ENCODE measurements around the gene ZSWIM3. TPM values are rescaled to one million over a fixed set of nuclear protein-coding genes. Genes with fewer than 3 reads are reported as not detected.

ZSWIM3 gene
- total and polyA plus RNA-seq, 2 donors (not counting 1 experiment from before 2014, with no cell fraction given), result 3.6 to 7.6 TPM

DNA sequence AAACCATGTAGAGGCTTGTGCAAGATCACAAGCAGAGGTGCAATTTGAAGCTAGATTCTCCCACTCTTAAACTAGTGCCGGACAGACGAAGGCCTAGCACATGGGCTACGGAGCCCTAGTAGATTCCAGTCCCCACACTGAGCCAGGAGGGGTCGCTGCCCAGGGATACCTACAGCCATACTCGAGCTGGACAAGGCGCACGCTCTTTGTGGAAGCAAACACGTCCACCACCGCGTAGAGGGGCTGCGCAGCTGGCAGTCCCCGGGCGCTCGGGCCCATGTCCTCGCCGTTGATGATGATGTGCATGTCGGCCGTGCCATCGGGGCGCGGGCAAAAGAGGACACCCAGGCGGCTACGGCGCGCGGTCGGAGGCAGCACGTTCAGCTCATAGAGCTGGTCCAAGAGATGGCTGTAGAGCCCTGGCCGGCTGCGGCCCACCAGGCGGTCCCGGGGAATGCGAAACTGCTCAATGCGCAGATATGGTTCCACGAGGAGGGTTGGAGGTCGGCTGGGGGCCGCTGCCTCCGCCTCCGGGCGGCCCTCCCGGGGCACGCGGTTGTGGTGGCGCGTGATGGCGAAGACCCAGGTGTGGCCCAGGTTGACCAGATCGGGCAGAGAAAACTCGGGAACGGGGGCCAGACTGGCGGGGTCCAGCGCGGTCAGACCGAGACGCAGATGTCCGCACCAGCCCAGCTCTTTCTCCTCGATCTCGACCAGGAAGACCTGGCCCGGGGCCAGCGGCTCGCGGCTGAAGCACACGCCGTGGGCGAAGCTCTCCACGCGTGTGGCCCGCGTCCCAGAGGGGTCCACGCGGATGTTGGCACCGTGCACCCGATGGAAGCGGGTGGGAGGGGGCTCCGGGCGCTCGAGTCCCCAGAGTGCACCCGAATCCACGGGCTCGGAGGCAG, 32.9 kb downstream of the ZSWIM3 start:
- Histone ChIP-seq H3K79me2 (ENCODE audit: control insufficient read depth, insufficient read depth, low read length) (peaks cover 11% of the 10 kb centered on the region), H3K9me3 (ENCODE audit: control insufficient read depth, insufficient read depth, low read depth, low read length) (no peaks in the 10 kb centered on the region), H3K27ac (ENCODE audit: insufficient read depth, low read length) (peak overlapping the region; percentile 78), H3K36me3 (ENCODE audit: control insufficient read depth, insufficient read depth, low read length) (peaks cover 17% of the 10 kb centered on the region), H4K20me1 (ENCODE audit: control insufficient read depth, extremely low read depth, insufficient read depth, low read length) (no peaks in the 10 kb centered on the region), H3K4me3 (replicated peaks in 1 of 4; ENCODE audit: control extremely low read depth in 1 of 4, insufficient read depth in 1 of 4, low read depth in 3 of 4, low read length in 4 of 4) (peak overlapping the region; percentile 77 to 97 (median 84)), H3K4me2 (ENCODE audit: extremely low read depth, insufficient read depth, low read length) (peak overlapping the region; percentile 96), H2AFZ (ENCODE audit: low read length) (peak overlapping the region; percentile 50), H3K4me1 (ENCODE audit: control insufficient read depth, extremely low read depth, insufficient read depth, low read length) (peaks cover 8% of the 10 kb centered on the region), H3K9ac (ENCODE audit: insufficient read depth, low read length) (peak overlapping the region; percentile 76), H3K27me3 (ENCODE audit: control insufficient read depth, insufficient read depth, low read length) (no peaks in the 10 kb centered on the region)
- peak; percentile 81 to 85 for DNase-seq (ENCODE audit: low read depth in 2 of 2)
- TF ChIP-seq, protein P1, sequence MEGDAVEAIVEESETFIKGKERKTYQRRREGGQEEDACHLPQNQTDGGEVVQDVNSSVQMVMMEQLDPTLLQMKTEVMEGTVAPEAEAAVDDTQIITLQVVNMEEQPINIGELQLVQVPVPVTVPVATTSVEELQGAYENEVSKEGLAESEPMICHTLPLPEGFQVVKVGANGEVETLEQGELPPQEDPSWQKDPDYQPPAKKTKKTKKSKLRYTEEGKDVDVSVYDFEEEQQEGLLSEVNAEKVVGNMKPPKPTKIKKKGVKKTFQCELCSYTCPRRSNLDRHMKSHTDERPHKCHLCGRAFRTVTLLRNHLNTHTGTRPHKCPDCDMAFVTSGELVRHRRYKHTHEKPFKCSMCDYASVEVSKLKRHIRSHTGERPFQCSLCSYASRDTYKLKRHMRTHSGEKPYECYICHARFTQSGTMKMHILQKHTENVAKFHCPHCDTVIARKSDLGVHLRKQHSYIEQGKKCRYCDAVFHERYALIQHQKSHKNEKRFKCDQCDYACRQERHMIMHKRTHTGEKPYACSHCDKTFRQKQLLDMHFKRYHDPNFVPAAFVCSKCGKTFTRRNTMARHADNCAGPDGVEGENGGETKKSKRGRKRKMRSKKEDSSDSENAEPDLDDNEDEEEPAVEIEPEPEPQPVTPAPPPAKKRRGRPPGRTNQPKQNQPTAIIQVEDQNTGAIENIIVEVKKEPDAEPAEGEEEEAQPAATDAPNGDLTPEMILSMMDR (conservative IDR thresholded peaks at IDR 0.05 in 1 of 2, IDR thresholded peaks at IDR 0.05 in 1 of 2; ENCODE audit: low read depth in 1 of 2, low read length in 2 of 2), result peak; percentile 62 to 79
- no peak for TF ChIP-seq EZH2 (IDR thresholded peaks at IDR 0.05; ENCODE audit: low read length, missing control alignments)

GRCh38 chr20:45890985-45891983, 33.9 kb downstream of the ZSWIM3 start, which contains the start of the genes CTSA and NEURL2:
TSS of gene CTSA (plus strand) at chr20:45891335. CDS start at chr20:45891569, 234 bp downstream.
TSS of gene NEURL2 (minus strand) at chr20:45891208. CDS start at chr20:45890991, 217 bp downstream.
- no peaks in the 10 kb centered on the region for H3K9me3 ChIP-seq (ENCODE audit: control insufficient read depth, insufficient read depth, low read depth, low read length)
- peak within 1 kb of the TSS; percentile 78 for H3K27ac ChIP-seq (ENCODE audit: insufficient read depth, low read length)
- peak within 1 kb of the TSS; percentile 96 for H3K4me2 ChIP-seq (ENCODE audit: extremely low read depth, insufficient read depth, low read length)
- H3K27me3 ChIP-seq (ENCODE audit: control insufficient read depth, insufficient read depth, low read length), result no peaks in the 10 kb centered on the region
- H4K20me1 ChIP-seq (ENCODE audit: control insufficient read depth, extremely low read depth, insufficient read depth, low read length), result no peaks in the 10 kb centered on the region
- H3K79me2 ChIP-seq (ENCODE audit: control insufficient read depth, insufficient read depth, low read length), result peaks cover 11% of the 10 kb centered on the region
- H2AFZ ChIP-seq (ENCODE audit: low read length), result peak within 1 kb of the TSS; percentile 50
- H3K36me3 ChIP-seq (ENCODE audit: control insufficient read depth, insufficient read depth, low read length), result peaks cover 22% of the 10 kb centered on the region
- peaks cover 8% of the 10 kb centered on the region for H3K4me1 ChIP-seq (ENCODE audit: control insufficient read depth, extremely low read depth, insufficient read depth, low read length)
- H3K4me3 ChIP-seq (replicated peaks in 1 of 4; ENCODE audit: control extremely low read depth in 1 of 4, insufficient read depth in 1 of 4, low read depth in 3 of 4, low read length in 4 of 4), result peak within 1 kb of the TSS; percentile 77 to 97 (median 84)
- peak; percentile 88 to 95 for DNase-seq (ENCODE audit: low read depth in 2 of 2)
- TF ChIP-seq EZH2 (IDR thresholded peaks at IDR 0.05; ENCODE audit: low read length, missing control alignments), result no peak
- TF ChIP-seq, protein P1 (conservative IDR thresholded peaks at IDR 0.05 in 1 of 2, IDR thresholded peaks at IDR 0.05 in 1 of 2; ENCODE audit: low read depth in 1 of 2, low read length in 2 of 2), result no peak
- peak within 1 kb of the TSS; percentile 76 for H3K9ac ChIP-seq (ENCODE audit: insufficient read depth, low read length)

All from fibroblast of lung (primary cell).